Measurements from ENCODE around the gene CALN1. TPM values are rescaled to one million over a fixed set of nuclear protein-coding genes. Genes with fewer than 3 reads are reported as not detected.
"Not testable (repeated sequence)": the region's sequence is repeated elsewhere in the genome, so short reads cannot be mapped to it uniquely, and the experiment has no call there.

CALN1 gene
- total RNA-seq, 1 donor from 2014 or later = not detected

DNA sequence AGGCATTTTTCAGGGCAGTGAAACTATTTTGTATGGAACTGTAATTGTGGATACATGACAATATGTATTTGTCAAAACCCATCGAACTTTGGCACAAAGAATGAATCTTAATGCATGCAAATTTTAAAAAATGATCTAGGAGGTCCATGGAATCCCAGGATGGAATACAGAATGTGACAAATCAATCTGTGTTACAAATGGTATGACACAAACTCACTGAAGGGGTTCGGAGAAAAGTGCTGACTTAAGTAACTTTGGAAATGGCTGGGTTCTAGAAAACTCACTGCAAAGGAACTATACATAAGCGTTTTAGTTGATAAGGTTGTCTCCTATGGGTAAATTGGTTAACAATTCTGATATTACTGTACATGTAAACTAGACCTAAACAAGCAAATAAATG, 26.0 kb downstream of the CALN1 start:
- Mint-ChIP-seq H3K9me3 (ENCODE audit: unreplicated experiment) (peaks cover 10% of the 10 kb centered on the region), H3K4me1 (ENCODE audit: unreplicated experiment) (no peaks in the 10 kb centered on the region), H3K4me3 (ENCODE audit: unreplicated experiment) (no peak overlapping the region), H3K27me3 (ENCODE audit: unreplicated experiment) (no peaks in the 10 kb centered on the region), H3K36me3 (ENCODE audit: unreplicated experiment) (no peaks in the 10 kb centered on the region), H3K27ac (ENCODE audit: unreplicated experiment) (no peak overlapping the region)
- no peak for DNase-seq (ENCODE audit: extremely low spot score, unreplicated experiment)
- TF ChIP-seq, protein P1, sequence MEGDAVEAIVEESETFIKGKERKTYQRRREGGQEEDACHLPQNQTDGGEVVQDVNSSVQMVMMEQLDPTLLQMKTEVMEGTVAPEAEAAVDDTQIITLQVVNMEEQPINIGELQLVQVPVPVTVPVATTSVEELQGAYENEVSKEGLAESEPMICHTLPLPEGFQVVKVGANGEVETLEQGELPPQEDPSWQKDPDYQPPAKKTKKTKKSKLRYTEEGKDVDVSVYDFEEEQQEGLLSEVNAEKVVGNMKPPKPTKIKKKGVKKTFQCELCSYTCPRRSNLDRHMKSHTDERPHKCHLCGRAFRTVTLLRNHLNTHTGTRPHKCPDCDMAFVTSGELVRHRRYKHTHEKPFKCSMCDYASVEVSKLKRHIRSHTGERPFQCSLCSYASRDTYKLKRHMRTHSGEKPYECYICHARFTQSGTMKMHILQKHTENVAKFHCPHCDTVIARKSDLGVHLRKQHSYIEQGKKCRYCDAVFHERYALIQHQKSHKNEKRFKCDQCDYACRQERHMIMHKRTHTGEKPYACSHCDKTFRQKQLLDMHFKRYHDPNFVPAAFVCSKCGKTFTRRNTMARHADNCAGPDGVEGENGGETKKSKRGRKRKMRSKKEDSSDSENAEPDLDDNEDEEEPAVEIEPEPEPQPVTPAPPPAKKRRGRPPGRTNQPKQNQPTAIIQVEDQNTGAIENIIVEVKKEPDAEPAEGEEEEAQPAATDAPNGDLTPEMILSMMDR (IDR thresholded peaks at IDR 0.05) = no peak

DNA sequence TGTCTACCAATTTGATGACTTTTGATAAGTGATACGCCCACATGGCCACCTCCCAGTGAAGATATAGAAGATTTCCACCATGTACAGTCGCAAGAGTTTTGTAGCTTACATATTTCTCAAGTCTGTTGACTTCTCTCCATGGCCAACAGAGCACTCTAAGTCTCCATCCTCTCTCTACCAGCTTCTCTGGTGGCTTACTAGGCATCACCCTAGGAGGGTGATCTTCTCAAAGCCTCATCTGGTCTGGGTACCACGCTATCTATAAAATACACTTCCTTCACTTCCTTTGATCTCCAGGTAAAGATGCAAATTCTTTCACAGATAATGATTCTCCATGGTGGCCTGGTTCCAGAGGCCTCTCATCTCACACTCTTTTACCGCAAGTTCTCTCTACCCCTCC, 49.9 kb downstream of the CALN1 start:
- Mint-ChIP-seq H3K9me3 (ENCODE audit: unreplicated experiment) (peaks cover 3% of the 10 kb centered on the region), H3K27me3 (ENCODE audit: unreplicated experiment) (no peaks in the 10 kb centered on the region), H3K27ac (ENCODE audit: unreplicated experiment) (no peak overlapping the region), H3K4me3 (ENCODE audit: unreplicated experiment) (no peak overlapping the region), H3K4me1 (ENCODE audit: unreplicated experiment) (no peaks in the 10 kb centered on the region), H3K36me3 (ENCODE audit: unreplicated experiment) (no peaks in the 10 kb centered on the region)
- DNase-seq (ENCODE audit: extremely low spot score, unreplicated experiment) = no peak
- TF ChIP-seq, protein P1 (IDR thresholded peaks at IDR 0.05) = no peak

DNA sequence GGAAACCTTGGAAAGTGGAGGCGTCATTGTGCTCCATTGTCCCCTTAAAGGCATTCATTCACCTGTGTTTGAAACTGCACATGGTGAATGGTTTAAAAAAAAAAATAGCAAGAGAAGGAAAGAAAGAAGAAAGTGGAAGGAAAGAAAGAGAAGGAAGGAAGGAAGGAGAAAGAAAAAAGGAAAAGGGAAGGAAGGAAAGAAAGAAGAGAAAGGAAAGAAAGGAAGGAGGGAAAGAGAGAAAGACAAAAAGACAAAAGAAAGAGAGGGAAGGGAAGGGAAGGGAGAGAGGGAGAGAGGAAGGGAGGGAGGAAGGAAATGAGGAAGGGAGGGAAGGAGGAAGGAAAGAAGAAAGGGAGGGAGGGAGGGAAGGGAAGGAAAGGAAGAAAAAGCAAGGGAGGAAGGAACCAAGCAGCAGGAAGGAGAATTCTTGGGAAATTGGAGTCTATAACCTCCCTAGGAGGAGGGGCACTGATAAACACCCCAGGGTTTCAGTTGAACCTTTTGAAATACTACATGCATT, 66.9 kb downstream of the CALN1 start:
- Mint-ChIP-seq H3K9me3 (ENCODE audit: unreplicated experiment) (no peaks in the 10 kb centered on the region), H3K27me3 (ENCODE audit: unreplicated experiment) (peaks cover 6% of the 10 kb centered on the region)

DNA sequence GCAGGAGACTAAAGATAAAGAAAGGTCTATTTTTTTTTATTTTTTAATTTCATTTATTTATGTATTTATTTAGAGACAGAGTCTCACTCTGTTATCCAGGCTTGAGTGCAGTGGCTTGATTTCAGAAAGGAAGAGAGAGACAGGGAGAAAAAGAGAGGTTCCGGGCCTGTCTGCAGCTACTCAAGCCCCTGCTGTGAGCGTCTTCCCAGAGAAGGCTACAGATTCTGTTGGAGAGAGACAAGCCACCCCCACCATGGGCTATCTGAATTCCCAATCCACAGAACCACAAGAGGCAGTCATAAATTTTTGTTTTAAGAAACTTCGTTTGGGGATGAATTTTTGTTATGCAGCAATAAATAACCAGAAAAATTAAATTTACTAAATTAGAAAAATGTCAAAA, 68.1 kb downstream of the CALN1 start:
- Mint-ChIP-seq H3K36me3 (ENCODE audit: unreplicated experiment) (no peaks in the 10 kb centered on the region), H3K27me3 (ENCODE audit: unreplicated experiment) (peaks cover 9% of the 10 kb centered on the region), H3K27ac (ENCODE audit: unreplicated experiment) (no peak overlapping the region), H3K9me3 (ENCODE audit: unreplicated experiment) (no peaks in the 10 kb centered on the region), H3K4me1 (ENCODE audit: unreplicated experiment) (no peaks in the 10 kb centered on the region), H3K4me3 (ENCODE audit: unreplicated experiment) (no peak overlapping the region)
- DNase-seq (ENCODE audit: extremely low spot score, unreplicated experiment) = no peak
- TF ChIP-seq, protein P1 (IDR thresholded peaks at IDR 0.05) = no peak

More for the DNA sequence above, 66.9 kb downstream of the CALN1 start:
- Mint-ChIP-seq H3K27ac (ENCODE audit: unreplicated experiment) (no peak overlapping the region), H3K4me1 (ENCODE audit: unreplicated experiment) (no peaks in the 10 kb centered on the region), H3K4me3 (ENCODE audit: unreplicated experiment) (no peak overlapping the region), H3K36me3 (ENCODE audit: unreplicated experiment) (no peaks in the 10 kb centered on the region)
- TF ChIP-seq, protein P1 (IDR thresholded peaks at IDR 0.05) = no peak
- no peak for DNase-seq (ENCODE audit: extremely low spot score, unreplicated experiment)

DNA sequence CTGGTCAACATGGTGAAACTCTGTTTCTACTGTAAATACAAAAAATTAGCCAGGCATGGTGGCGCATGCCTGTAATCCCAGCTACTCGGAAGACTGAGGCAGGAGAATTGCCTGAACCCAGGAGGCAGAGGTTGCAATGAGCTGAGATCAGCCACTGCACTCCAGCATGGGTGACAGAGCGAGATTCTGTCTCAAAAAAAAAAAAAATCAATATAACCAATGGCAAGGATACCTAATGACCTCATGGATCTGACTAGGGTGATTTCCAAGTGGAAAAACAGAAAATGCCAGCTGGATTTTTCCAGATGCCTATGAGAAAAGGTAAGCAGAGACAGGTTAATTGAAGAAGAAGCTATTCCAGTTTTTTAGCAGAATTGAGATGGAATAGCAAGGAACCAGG, 68.8 kb downstream of the CALN1 start:
- not testable (repeated sequence) for DNase-seq (ENCODE audit: extremely low spot score, unreplicated experiment); H3K36me3 Mint-ChIP-seq (ENCODE audit: unreplicated experiment); H3K27me3 Mint-ChIP-seq (ENCODE audit: unreplicated experiment); H3K27ac Mint-ChIP-seq (ENCODE audit: unreplicated experiment); H3K9me3 Mint-ChIP-seq (ENCODE audit: unreplicated experiment); H3K4me3 Mint-ChIP-seq (ENCODE audit: unreplicated experiment); H3K4me1 Mint-ChIP-seq (ENCODE audit: unreplicated experiment)

All from osteocyte (in vitro differentiated cells).